SK-N-MC (cell line): Measurements from ENCODE around the gene CCM2.
"Not testable (repeated sequence)": the region's sequence is repeated elsewhere in the genome, so short reads cannot be mapped to it uniquely, and the experiment has no call there.

ENCODE experiments used
- DNase-seq: peaks from one replicate; pipeline ENCODE4 v3.0.0-alpha.2; 2011; ENCODE audit warnings: low read depth, low spot score
- H3K27ac ChIP-seq: fragments of 200-600 bp; sonication (generic); 2 replicates; pipeline ENCODE4 v1.5.1; 2016; ENCODE audit warnings: mixed run types
- H3K36me3 ChIP-seq: fragments of 200-600 bp; sonication (generic); 2 replicates; pipeline ENCODE4 v1.6.1; 2017; ENCODE audit warnings: antibody characterized with exemption, low read length, mixed read lengths; ENCODE audit not compliant: insufficient read depth
- H3K4me3 ChIP-seq: fragments of 200-600 bp; sonication (generic); 2 replicates; pipeline ENCODE4 v1.5.1; 2016
- H3K9ac ChIP-seq: fragments of 200-600 bp; sonication (generic); 2 replicates; pipeline ENCODE4 v1.8.0; 2017; ENCODE audit warnings: mixed run types, mixed read lengths; ENCODE audit not compliant: insufficient read length
- H3K9me3 ChIP-seq: fragments of 200-600 bp; sonication (generic); 2 replicates; pipeline ENCODE4 v1.6.1; 2017; ENCODE audit warnings: low read depth, mild to moderate bottlenecking, antibody characterized with exemption, low read length, moderate library complexity, mixed read lengths
- EZH2 ChIP-seq: fragments of 200-600 bp; sonication (generic); IDR thresholded peaks from one replicate; pipeline ENCODE4 v1.6.1; 2017; ENCODE audit warnings: antibody characterized with exemption
- FOXP2 ChIP-seq: optimal IDR thresholded peaks from 2 replicates; pipeline ENCODE3; 2011; ENCODE audit warnings: mild to moderate bottlenecking, moderate library complexity; ENCODE audit not compliant: insufficient read depth; ENCODE audit errors: extremely low read length, control extremely low read depth
- POLR2AphosphoS5 ChIP-seq: IDR thresholded peaks from 2 replicates; pipeline ENCODE4 v1.6.1; 2012; ENCODE audit warnings: mild to moderate bottlenecking, low read depth, low read length, borderline replicate concordance

The CCM2 gene

DNA sequence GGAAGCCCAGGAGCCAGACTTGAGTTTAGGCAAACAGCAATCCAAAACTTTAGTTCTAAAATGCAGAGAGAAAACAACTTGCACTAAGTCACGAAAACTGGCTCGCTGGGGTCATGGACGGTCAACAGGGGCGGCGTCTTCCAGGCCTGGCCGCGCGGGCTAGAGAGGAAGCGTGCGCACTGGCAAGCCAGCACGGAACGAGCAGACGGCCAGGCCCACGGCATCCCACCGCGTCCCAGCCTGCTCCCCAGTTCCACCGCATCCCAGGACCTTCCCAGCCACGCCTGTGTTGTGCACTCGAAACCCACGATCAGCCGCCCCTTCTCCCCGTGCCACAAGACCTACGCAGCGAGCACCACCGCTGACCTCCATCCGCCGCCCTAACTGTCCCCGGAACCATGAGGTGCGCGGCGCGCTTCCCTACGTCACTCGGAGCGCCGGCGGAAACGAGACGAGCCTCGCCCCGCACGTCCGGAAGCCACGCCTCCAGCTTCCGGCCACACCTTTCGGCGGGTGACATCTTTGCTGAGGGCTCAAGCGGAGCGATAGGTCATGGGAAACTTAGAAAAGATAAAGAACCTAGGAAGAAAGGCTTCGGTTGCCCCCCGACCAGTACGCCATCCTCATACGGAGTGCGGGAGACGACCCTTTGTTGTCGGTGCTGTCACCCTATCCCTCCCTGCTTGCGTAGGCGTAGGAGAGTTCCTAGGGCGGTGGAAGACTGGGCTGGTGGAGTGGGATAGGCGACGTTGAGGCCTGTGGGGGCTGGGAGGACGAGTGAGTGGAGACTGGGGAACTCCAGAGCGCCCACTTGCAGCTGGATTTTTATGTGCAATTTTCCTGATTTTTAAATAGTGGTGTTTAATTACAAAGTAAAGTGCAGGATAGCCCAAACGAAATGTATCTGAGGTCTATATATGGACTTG lies 111.6 kb downstream of the CCM2 start, which contains the start of gene TBRG4:
Gene TBRG4 (minus strand): TSS at position 400 of the 926 bp plus-strand sequence. CDS start 2,460 bp downstream, outside the sequence.
- DNase-seq, result peak; percentile 57
- Histone ChIP-seq H3K4me3 (peak within 1 kb of the TSS; percentile 81), H3K27ac (peak within 1 kb of the TSS; percentile 91), H3K36me3 (peaks cover 29% of the 10 kb centered on the region), H3K9ac (peak within 1 kb of the TSS; percentile 94), H3K9me3 (no peaks in the 10 kb centered on the region)
- TF ChIP-seq FOXP2 (no peak), EZH2 (no peak), POLR2AphosphoS5 (peak; percentile 99)

GRCh38 chr7:45112648-45113047 lies 112.6 kb downstream of the CCM2 start:
- Histone ChIP-seq H3K36me3 (peaks cover 18% of the 10 kb centered on the region), H3K9ac (no peak overlapping the region), H3K27ac (no peak overlapping the region), H3K4me3 (peak overlapping the region; percentile 81; the same call in 1 of the 2 replicates), H3K9me3 (no peaks in the 10 kb centered on the region)
- TF ChIP-seq POLR2AphosphoS5 (no peak), EZH2 (no peak), FOXP2 (no peak)
- DNase-seq, result no peak

DNA sequence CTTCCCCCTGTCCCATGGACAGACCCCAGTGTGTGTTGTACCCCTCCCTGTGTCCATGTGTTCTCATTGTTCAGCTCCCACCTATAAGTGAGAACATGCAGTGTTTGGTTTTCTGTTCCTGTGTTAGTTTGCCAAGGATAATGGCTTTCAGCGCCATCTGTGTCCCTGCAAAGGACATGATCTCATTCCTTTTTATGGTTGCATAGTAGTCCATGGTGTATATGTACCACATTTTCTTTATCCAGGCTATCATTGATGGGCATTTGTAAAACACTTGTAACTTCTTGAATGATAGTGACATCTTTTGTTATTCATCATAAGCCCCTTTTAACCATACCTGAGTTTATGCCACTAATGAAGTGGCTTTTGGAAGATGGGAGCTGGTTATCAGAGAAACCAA lies 114.3 kb downstream of the CCM2 start:
- H3K4me3 ChIP-seq, H3K27ac ChIP-seq, DNase-seq, H3K9me3 ChIP-seq, H3K36me3 ChIP-seq, H3K9ac ChIP-seq: not testable (repeated sequence)

GRCh38 chr7:45114926-45115325 lies 114.9 kb downstream of the CCM2 start:
- no peak for DNase-seq
- Histone ChIP-seq H3K27ac (no peak overlapping the region), H3K9me3 (no peaks in the 10 kb centered on the region), H3K4me3 (no peak overlapping the region), H3K9ac (no peak overlapping the region), H3K36me3 (no peaks in the 10 kb centered on the region)
- TF ChIP-seq POLR2AphosphoS5, result no peak
- no peak for TF ChIP-seq EZH2
- no peak for TF ChIP-seq FOXP2

DNA sequence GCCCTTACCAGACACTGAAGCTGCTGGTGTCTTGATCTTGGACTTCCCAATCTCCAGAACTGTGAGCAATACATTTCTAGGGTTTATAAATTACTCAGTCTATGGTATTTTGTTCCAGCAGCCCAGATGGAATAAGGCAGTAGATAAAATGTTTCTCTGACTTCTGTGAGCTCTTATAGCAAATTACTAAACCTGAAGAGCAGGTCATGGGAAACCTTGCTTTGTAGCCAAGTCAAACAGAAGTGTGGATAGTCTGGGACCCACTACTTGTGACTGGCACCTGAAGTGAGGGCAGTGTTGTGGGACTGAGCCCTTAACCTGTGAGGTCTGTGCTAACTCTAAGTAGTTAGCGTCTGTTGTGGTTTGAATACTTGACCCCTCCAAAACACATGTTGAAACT lies 116.0 kb downstream of the CCM2 start:
- Histone ChIP-seq H3K9ac (no peak overlapping the region), H3K36me3 (no peaks in the 10 kb centered on the region), H3K27ac (no peak overlapping the region), H3K9me3 (no peaks in the 10 kb centered on the region), H3K4me3 (no peak overlapping the region)
- TF ChIP-seq POLR2AphosphoS5 (no peak), FOXP2 (no peak), EZH2 (no peak)
- DNase-seq, result no peak

- no peak overlapping the region for H3K4me3 ChIP-seq
- TF ChIP-seq POLR2AphosphoS5 (no peak), FOXP2 (no peak), EZH2 (no peak)
Measured at GRCh38 chr7:45117582-45117981, 117.6 kb downstream of the CCM2 start.

GRCh38 chr7:45118292-45118691 lies 118.3 kb downstream of the CCM2 start:
- no peak for DNase-seq
- Histone ChIP-seq H3K27ac (no peak overlapping the region), H3K9me3 (no peaks in the 10 kb centered on the region), H3K9ac (no peak overlapping the region), H3K36me3 (no peaks in the 10 kb centered on the region), H3K4me3 (no peak overlapping the region)
- TF ChIP-seq EZH2 (no peak), FOXP2 (no peak), POLR2AphosphoS5 (no peak)

More at GRCh38 chr7:45117582-45117981, 117.6 kb downstream of the CCM2 start:
- H3K27ac ChIP-seq, result no peak overlapping the region
- H3K9me3 ChIP-seq, result no peaks in the 10 kb centered on the region
- DNase-seq, result no peak
- no peak overlapping the region for H3K9ac ChIP-seq
- no peaks in the 10 kb centered on the region for H3K36me3 ChIP-seq

- TF ChIP-seq FOXP2, result no peak
- TF ChIP-seq EZH2, result no peak
- TF ChIP-seq POLR2AphosphoS5, result no peak
- no peak overlapping the region for H3K9ac ChIP-seq
Measured at GRCh38 chr7:45118889-45119331, 118.9 kb downstream of the CCM2 start.

More at GRCh38 chr7:45118889-45119331, 118.9 kb downstream of the CCM2 start:
- DNase-seq, result no peak
- no peak overlapping the region for H3K27ac ChIP-seq
- no peaks in the 10 kb centered on the region for H3K36me3 ChIP-seq
- no peaks in the 10 kb centered on the region for H3K9me3 ChIP-seq
- no peak overlapping the region for H3K4me3 ChIP-seq
